Measurements from ENCODE around the gene RNF141.

The RNF141 gene

DNA sequence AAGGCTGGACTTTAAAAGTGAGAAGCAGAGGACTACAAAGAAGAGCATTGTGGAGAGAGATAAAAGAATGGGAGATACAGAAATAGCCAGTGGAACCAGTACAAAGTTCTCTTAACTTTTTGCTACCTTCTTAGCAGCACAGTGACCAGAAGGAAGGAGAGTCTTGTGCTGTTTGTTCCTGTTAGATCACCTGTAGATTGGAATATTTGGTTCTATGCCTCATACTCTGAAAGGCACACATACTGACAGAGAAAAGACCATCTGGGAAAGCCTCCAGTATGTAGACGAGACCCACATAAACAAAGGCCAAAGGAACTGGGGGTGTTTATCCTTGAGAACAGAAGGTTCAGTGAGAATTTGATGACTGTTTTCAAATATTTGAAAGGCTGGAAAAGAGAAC is 18.7 kb downstream of the RNF141 start:
- DNase-seq = no peak

DNA sequence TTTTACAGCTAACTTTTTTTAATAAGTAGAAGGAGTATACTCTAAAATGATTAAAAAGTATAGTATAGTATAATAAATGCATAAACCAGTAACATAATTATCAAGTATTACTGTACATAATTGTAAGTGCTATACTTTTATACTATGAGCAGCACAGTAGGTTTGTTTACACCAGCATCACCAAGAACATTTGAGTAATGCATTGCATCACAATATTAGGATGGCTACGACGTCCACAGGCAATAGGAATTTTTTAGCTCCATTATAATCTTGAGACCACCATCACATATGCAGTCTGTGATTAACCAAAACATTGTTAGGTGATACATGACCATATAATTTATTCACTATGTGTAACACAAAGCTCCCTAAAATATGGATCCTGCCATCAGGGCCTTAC is 20.4 kb downstream of the RNF141 start:
- DNase-seq = peak; percentile 3

DNA sequence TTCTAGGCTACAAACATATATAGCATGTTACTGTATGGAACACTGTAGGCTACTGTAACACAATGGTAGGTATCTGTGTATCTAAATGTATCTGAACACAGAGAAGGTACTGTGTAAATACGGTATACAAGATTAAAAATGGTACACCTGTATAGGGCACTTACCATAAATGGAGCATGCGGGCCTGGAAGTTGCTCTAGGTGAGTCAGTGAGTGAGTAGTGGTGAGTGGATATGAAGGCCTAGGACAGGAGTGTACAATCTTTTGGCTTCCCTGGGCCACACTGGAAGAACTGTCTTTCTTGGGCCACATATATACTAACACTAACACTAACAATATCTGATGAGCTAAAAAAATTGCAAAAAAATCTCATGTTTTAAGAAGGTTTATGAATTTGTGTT is 21.4 kb downstream of the RNF141 start:
- DNase-seq = no peak

DNA sequence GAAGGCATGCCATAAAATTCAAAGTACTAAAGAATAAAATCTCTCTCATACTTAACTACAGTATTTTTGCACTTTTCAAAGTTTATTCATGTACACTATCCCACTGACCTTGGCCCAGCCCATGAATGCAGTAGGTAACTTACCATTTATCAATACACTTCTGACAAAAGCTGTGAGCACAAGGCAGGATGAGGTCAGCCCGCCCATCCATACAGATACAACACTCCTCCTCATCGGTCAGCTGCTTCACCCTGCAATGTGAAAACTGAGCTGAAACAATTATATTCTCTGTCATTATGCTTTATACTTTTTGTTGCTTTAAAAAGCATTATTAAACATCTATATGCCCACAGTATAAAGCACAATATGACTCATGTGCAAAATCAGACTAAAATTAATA is 22.1 kb downstream of the RNF141 start:
- no peak for DNase-seq

DNA sequence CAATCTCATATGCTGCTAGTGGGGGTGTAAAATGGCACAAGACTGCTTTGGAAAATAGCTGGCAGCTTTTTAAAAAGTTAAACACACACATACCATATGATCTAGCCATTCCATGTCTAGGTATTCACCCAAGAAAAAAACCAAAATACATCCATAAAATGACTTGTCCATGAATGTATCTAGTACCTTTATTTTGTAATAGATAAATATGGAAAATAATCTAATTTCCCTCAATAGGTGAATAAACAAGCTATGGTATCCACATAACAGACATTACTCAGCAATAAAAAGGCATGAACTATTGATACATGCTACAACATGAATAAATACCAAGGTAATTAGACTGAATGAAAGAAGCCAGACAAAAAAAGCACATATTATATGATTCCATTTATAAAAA is 22.9 kb downstream of the RNF141 start:
- no peak for DNase-seq

DNA sequence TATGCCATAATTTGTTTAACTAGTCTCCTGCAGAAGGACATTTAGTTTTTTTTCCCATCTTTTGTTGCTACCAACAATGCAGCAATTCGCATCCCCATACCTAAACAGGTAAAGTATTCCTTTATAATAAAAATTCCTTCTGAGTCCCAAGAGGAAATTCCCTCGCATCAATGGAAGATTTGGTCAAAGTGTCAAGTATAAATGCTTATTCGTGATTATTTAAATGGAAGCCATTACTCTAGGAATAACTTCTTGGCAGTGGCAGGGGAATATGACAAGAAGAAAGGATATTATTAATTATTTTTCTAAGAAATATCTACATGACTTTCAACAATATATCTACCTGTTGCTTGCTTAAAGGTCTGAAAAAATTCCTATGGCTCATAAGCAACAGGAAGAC is 25.6 kb downstream of the RNF141 start:
- DNase-seq = no peak

DNA sequence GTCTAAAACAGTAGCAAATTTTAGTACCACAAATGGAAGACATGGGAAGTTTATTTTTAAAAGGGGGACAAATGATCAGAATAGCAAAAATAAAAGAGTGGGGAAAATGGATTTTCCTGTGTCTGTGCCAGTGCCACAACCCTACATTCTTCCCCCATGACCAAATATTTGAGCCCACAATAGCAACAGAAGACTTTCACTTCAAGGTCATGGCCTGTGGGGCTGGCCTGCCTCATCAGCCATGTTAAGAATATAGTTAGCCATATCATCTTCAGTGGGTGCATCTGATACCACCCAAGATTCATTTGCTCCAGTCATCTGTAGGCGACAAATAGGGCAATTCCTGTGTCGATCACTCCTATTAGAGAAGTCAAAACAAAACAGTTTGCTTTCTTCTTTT is 26.3 kb downstream of the RNF141 start:
- DNase-seq = no peak

DNA sequence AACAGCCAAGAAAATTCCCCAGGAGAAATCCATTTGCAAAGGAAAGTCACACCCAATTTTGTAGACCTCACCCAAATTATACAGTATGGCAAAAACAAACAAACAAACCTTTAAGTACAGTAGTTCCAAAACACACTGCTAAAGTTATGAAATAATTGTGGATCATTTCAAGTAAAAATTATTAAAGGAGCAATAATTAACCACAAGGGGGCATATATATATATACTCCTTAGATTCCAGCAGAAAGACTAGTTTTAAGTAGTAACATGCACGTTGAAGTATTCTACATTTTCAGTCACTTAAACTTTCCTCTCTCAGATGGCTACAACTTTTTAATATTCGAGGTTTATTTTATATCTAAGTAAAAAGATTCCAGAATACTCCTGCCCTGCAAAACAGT is 26.8 kb downstream of the RNF141 start:
- DNase-seq = peak; percentile 51

DNA sequence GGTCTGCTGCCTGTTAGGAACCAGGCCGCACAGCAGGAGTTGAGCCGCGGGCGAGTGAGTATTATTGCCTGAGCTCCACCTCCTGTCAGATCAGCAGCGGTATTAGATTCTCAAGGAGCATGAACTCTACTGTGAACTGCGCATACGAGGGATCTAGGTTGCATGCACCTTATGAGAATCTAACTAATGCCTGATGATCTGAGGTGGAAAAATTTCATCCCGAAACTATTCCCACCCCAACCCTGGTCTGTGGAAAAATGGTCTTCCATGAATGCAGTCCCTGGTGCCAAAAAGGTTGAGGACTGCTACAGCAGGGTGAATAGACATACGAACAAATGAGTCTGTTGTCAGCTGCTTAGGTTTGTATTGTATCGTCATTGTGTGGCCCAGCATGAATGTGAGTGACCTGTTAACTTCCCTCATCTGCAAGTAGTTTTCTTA is 29.8 kb downstream of the RNF141 start:
- no peak for DNase-seq

DNA sequence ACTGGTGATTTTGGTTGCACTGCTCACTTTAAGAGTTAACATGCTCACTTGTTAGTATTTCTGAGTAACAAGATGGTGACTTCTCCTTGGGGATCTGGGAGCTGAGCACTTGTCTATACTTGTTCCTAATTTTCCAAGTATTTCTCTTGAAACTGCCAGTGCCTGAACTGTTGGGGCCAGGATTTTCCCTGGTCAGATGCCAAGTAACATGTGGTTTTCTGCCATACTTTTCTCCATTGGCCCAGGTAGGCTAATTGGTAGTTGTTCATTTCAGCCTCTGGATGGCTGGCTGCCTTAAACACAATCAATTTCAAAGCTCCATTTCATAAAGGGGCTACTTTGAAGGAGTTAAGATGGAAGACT is 35.0 kb downstream of the RNF141 start:
- no peak for DNase-seq

DNA sequence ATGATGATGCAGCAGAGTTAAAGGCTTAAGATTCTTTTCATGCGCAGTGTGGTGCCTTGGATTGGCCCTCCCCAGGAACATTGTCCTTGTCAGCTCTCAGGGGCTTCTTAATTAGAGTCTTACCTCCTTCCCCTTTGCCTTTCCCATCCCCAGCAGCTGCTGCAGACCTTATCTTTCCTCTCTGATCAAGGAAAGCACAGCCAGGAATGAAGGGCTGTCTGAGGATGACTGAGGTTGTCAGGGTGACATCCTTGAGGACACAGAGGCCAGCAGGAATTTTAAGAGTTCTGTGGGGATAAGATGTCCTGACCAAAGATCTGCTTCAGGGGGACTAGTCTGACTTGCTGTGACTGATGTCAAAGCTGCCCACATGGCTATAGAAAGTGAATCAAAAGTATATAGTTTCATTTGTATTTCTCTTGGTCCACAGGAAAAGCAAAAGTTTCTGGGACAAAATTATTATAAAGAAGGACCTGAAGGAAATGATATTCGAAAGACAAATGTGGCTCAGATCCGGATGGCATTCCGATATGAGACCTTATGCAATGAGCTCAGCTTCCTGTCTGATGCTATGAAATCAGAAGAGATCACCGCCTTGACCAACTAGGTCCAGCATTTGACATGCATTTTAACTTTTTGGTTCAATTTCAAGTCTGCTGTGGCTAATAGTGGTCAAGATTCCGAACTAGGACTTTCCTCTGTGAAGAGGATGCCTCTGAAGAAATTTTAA is 35.5 kb downstream of the RNF141 start:
- DNase-seq = no peak

DNA sequence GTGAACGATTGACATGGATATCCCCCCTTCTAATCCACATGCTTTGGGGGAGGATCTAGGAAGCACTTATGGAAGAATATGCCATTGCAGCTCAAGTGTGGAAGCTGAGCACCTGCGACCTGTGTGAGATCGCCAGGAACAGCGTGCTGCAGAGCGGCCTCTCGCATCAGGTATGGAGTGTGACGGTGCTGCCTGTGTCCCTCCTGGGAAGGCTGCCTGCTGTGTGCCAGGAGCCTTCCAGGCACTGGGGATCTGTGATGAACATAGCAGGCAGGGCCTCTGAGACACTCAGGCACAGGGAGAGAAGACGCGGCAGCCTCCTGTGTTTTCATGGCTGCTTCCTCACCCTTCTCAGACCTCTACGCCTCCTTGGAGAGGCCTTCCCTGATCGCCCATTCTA is 36.5 kb downstream of the RNF141 start:
- no peak for DNase-seq

DNA sequence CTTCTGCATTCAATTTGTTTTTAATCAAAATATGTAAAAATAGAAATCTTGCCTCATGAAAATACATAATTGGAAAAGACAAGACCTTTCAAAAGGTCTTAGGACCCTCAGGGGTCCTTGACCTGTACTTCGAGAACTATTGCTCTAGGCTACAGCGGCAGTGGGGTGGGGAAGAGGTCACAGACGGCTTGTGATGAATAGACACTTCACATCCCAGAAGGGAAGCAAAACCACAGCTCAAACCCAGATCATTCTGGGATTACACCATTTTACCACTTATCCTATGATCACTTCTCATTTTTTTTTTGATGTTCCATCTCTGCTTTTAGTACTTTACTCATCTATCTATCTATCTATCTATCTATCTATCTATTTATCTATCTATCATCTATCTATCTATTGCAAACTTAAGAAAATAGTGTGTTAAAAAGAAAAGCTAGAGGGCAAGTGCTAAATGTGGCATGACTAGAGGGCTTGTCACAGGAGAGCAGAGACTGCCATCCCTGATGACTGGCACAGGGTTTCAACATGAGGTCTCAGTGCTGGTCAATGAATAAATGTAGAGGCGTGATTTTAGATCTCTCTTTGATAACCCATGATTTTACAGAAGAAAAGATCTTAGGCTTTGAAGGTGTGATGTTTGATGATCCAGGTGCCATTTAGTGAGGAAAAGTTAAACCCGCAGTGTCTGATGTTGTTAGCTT is 37.1 kb downstream of the RNF141 start:
- DNase-seq = no peak

DNA sequence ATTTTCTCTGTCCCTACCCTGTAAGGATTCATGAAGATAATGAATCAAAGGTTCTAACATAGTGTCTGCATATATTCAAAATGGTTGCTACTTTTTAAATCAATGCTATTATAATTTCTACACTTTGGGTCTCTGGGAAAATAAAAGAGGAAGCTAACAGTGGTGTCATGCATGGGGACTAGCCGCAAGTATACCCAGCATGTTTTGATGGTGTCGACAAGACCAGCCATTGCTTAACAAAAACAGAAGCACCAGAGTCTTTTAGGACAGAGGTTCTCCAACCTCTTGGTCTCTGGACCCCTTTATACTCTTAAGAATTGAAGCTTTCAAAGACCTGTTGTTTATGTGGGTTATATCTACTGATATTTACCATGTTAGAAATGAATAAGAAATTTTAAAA is 37.8 kb downstream of the RNF141 start:
- no peak for DNase-seq

DNA sequence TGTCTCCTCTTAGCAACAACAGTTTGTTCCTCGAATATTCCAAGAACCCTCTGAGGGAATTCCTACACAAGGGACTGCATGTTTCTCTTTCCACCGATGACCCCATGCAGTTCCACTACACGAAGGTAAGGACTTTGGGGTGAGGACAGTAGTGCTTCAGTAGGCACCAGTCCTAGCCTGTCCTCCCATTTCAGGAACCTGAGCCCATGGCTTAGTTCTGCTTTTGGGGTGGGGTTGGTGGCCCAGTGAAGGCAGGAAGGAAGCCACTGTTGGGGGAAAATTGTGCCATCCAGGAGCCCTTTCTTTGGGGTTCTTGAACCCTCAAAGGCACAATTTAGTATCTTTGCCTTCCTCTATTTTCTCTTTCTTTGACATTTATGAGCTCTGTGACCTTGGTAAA is 38.2 kb downstream of the RNF141 start:
- DNase-seq = no peak

DNA sequence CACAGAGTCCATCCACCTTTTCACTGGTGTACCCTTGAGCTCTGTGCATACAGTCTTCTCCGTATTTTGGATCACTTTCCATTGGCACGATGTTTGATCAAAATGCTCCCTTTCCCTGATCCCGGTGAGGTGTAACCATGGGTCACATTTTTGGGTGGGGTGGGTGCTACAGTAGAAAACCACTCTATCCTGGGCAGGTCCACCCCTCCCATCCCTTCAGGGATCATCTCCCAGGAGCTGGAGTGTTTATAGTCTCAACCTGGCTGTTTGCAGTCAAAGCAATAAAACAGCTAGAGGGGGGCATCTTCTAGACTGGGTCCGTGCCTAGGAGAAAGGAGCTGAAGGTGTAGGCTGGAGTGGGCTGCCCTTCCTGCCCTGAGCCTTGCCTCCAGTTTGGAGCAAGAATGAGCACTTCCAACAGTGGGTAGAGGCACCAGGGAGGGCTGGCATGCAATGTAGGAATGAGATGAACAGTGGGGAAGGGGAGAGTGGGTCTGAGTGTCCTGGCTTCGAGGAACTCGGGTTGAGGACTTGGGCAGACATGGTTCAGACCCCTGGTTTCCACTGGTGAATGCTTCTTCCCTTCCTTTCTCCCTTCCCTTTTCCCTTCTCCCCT is 38.8 kb downstream of the RNF141 start:
- DNase-seq = no peak

DNA sequence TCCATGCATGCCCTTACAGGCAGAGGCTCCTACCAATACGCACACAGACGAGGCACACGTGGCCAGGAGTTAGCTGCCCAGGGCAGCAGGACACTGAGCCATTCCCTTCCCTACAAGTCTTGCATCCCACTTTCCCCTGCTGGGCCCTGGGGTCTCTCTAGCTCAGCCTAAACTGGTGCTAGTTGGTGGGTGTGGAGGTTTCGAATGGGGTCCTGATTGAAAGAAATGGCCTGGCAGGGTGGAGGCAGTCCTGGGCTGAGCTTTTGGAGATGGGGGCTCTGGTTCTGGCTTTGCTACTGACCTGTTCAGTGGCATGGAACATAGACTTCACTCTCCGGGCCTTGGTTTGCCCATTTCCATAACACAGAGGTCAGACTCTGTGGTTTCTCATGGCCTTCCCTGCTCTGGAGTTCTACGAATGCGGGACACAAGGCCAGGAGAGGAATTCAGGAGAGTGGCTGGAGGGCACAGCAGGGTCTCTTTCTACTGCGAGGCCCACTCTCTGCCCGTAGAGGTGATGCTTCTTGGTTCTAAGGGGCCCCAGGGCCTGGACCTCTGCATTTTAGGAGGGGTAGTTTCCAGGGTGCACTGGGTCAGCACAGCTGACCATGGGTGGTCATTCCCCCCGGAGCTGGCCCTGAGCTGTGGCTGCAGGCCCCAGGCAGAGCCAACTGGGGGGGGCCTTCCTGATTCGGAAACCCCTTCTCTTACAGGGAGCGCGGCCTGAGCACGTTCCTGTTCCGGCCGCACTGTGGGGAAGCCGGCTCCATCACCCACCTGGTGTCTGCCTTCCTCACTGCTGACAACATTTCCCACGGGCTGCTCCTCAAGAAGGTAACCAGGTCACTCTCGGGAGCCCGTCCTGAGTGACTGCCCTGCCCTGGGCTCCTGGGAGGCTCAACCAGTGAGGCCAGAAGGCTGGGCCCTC is 40.0 kb downstream of the RNF141 start:
- no peak for DNase-seq

DNA sequence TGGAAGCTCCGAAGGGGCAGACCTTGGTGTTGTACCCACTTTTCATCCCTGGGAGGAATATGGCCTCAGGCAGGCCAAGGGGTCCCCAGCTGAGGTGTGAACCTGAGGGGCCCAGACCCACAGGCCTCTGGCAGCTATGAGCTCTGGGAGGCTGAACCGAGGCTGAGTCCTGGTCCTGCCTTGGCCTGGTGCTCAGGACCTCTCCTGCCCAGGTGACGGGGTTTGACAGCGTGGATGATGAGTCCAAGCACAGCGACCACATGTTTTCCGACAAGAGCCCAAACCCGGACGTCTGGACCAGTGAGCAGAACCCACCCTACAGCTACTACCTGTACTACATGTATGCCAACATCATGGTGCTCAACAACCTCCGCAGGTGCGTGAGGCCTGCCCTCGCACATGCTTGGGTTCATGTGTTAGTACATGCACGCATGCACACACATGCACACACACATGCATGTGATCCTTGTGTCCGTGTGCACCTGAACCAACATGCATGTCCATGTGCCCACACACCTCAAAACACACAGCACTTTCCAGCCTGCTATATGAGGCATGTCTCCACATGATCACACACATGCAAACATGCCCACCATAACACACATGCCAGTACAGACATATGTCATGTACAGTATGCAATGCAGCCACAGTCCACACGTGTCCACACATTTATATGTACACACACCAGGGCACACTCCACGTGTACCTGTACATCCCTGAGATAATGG is 40.9 kb downstream of the RNF141 start:
- DNase-seq = no peak

DNA sequence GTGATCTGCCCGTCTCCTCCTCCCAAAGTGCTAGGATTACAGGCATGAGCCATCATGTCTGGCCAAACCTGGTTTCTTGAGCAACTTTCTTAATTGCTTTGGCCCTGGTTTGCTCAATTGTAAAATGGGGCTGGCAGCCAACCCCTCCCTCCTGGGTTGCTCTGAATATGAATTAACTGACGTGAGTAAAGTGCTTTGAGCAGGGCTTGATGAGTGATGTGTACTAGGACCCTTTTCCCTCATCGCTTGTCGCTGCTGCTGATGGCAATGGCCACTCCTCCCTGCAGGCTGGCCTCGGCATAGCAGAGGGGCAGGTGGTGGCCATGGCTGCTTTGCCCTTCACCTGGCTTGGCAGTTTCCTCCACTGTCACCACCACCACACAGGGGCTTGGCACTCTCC is 41.5 kb downstream of the RNF141 start:
- DNase-seq = no peak

DNA sequence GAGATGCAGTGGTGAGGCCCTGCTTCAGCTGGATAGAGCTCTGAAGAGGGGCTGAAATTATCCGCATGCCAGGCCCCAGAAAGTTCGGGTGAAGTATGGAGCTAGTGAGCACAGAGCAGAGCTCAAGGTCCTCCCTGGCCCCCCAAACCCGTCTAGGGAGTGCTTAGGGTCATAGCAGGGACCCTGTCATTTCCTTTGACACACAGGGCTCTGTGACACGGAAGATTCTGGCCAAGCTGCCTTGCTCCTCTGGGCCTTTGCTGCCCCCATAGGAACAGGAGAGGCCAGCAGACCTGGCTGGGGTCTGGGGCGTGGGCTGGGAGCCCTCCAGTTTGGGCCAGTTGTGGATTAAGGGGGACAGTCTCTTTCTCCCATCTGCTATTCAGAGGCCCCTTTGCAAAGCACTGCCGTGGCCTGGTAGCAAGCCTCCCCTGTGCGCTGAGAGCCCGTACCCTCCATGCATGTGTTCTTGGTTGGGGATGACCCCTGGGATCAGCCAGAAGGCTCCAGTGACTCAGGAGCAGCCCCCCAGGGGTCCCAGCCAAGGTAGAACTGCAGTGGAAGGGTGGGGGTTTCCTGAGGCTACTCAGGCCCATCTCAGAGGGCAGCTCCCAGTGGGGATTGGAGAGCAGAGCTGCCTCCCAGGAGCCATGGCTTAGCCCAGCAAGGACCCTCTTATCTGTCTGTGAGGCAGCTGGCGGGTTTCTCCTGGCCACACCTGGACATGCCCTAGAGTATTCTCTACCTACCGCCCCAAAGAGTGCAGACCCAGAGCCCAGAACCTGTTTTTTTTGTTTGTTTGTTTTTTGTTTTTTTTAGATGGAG is 42.3 kb downstream of the RNF141 start:
- no peak for DNase-seq

DNA sequence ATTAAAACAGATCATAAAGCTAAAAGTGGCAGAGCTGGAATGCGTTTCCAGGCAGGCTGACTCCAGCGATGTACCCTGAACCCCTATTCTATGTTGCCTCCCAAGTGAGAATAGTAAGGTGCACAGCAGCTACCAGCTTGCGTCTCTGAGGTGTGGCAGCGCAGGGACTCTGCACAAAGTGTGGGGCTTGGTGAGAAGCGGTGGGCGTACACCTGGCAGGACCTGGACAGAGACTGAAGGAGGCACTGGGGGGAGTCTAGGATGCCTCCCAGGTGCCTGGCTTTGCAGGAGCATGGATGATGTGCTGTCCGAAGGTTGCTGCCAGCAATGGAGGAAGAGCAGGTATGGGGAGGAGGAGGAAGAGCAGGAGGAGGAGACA is 43.0 kb downstream of the RNF141 start:
- DNase-seq = no peak
